Activated CD4-positive, alpha-beta memory T cell treated with anti-CD3 and anti-CD28 coated beads, Interleukin-2, amount 10 ng/mL, durations not matched to agents 7 days and 5 days (primary cell): ENCODE measurements around the gene MROH2A. TPM values are rescaled to one million over a fixed set of nuclear protein-coding genes. Genes with fewer than 3 reads are reported as not detected.

Experiments
- CTCF ChIA-PET: fragments of 350-600 bp; sonication (Branson Sonifier 250); formaldehyde crosslinking; loops from one replicate; lab custom pipeline; 2021; ENCODE audit warnings: antibody characterized with exemption, inconsistent platforms; lab: Charles Lee
- POLR2A ChIA-PET: fragments of 350-600 bp; sonication (Branson Sonifier 250); formaldehyde crosslinking; loops from one replicate; lab custom pipeline; 2021; ENCODE audit warnings: antibody characterized with exemption; lab: Charles Lee
- DNase-seq: peaks from one replicate; pipeline ENCODE4 v3.0.0-alpha.2; 2020
- H3K27ac Mint-ChIP-seq: one replicate; pipeline ENCODE4 v1.8.0; 2021; ENCODE audit warnings: mild to moderate bottlenecking, mixed read lengths
- H3K27me3 Mint-ChIP-seq: one replicate; pipeline ENCODE4 v1.8.0; 2021; ENCODE audit warnings: mixed read lengths
- H3K36me3 Mint-ChIP-seq: one replicate; pipeline ENCODE4 v1.8.0; 2021; ENCODE audit warnings: low read depth, mixed read lengths
- H3K4me1 Mint-ChIP-seq: one replicate; pipeline ENCODE4 v1.8.0; 2021; ENCODE audit warnings: mixed read lengths
- H3K4me3 Mint-ChIP-seq: one replicate; pipeline ENCODE4 v1.8.0; 2021; ENCODE audit warnings: mild to moderate bottlenecking, mixed read lengths
- H3K9me3 Mint-ChIP-seq: one replicate; pipeline ENCODE4 v1.8.0; 2021; ENCODE audit warnings: mixed read lengths
- total RNA-seq, 2 experiments: library from RNA; stranded (reverse); gene quantifications; one replicate each; pipeline ENCODE4 v1.2.3, GENCODE V29; 2021

MROH2A gene
- total RNA-seq, 2 experiments from 2014 or later = not detected

GRCh38 chr2:233822101-233822771 lies 44.1 kb downstream of the MROH2A start:
- Mint-ChIP-seq H3K36me3 (no peaks in the 10 kb centered on the region), H3K4me1 (no peaks in the 10 kb centered on the region), H3K4me3 (no peak overlapping the region), H3K9me3 (no peaks in the 10 kb centered on the region), H3K27ac (no peak overlapping the region), H3K27me3 (peaks cover 13% of the 10 kb centered on the region)
- CTCF ChIA-PET = no interaction called here
- no peak for DNase-seq
- POLR2A ChIA-PET = interaction anchor here (0.5 kb wide), 1 partner anchor 1668 kb away, joined by 4 read pairs; no protein-coding TSS in a partner anchor

DNA sequence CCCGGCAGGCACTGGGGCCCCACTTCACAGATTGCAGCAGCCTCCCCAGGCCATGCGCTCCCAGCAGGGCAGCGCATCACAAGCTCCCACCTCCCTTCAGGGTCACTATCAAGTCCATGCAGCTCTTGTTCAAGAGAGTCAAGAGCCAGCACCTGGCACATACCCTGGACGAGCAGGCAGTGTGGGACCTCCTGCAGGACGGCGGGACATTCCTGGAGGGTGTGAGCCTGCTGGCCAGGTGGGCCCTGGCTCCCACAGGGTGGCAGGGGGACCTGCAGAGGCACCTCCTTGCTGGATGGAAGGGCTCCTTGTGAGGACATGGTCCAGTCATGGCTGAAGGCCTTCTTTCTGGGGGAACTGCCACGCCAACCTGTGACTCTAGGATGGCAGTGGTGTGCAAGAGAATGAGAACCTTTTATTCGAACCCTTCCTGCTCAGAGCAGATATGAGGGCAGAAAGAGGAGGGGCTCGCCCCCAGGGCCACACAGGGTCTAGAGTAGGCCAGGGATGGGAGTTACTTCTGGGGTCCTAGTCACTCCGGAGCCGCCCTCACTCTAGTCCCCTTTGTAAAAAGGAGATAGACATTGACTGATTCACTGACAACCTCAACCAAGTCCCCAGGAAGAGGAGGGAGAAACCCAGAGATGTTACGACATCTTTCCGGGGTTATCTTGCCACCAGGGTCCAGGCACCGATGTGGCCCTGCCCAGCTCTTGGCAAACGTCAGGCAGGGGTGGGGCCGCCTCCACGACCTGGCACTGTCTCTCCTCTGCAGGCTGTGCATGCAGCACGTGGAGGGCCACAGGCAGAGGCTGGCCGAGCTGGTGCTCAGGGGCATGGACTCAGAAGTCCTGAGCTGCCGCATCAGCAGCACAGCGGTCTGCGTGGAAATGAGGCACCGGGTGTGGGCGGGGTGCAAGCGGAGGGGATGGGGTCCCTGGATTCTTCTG lies 44.9 kb downstream of the MROH2A start:
- Mint-ChIP-seq H3K27ac (no peak overlapping the region), H3K27me3 (peaks cover 14% of the 10 kb centered on the region), H3K4me1 (no peaks in the 10 kb centered on the region), H3K4me3 (no peak overlapping the region), H3K36me3 (no peaks in the 10 kb centered on the region), H3K9me3 (no peaks in the 10 kb centered on the region)
- ChIA-PET CTCF (no interaction called here), POLR2A (interaction anchor here (0.5 kb wide), 1 partner anchor 1667 kb away, joined by 4 read pairs; no protein-coding TSS in a partner anchor)
- DNase-seq = no peak

GRCh38 chr2:233823731-233824121 lies 45.6 kb downstream of the MROH2A start:
- H3K36me3 Mint-ChIP-seq = no peaks in the 10 kb centered on the region
- H3K27ac Mint-ChIP-seq = no peak overlapping the region
- H3K4me1 Mint-ChIP-seq = no peaks in the 10 kb centered on the region
- DNase-seq = no peak
- H3K9me3 Mint-ChIP-seq = no peaks in the 10 kb centered on the region
- POLR2A ChIA-PET = no interaction called here
- CTCF ChIA-PET = no interaction called here
- peaks cover 14% of the 10 kb centered on the region for H3K27me3 Mint-ChIP-seq
- no peak overlapping the region for H3K4me3 Mint-ChIP-seq

GRCh38 chr2:233824373-233824772 lies 46.2 kb downstream of the MROH2A start:
- Mint-ChIP-seq H3K4me1 (no peaks in the 10 kb centered on the region), H3K27me3 (peaks cover 14% of the 10 kb centered on the region), H3K27ac (no peak overlapping the region), H3K9me3 (no peaks in the 10 kb centered on the region), H3K36me3 (no peaks in the 10 kb centered on the region), H3K4me3 (no peak overlapping the region)
- no peak for DNase-seq
- CTCF ChIA-PET = no interaction called here
- POLR2A ChIA-PET = no interaction called here

DNA sequence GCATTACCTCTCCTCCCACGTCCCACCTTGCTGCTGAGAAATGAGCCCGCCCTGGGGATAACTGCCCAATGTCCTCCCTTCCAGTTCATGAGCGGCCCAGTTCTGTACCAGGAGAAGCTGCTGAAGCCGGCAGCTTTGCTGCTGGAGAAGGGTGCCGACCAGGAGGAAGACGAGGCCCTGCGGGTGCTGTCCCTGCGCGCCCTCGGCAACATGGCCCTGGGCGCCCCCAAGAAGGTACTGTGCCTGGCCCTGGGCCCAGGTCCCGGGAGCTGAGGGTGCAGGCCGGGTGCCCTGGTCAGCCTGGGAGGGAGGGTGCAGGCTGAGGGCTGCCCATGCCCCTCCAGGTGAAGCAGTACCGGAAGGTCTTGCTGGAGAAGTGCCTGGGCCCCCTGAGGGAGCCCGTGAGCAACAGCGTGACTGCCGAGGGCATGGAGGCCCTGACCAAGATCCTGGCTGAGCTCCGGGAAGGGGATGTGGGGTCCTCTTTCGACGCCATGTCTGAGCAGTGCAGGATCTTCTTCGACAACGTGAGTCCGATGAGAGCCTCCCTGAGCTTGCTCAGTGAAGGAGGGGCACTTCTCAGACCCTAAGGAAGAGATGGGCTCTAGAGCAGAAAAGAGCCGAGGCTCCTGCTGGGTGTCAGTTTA lies 50.5 kb downstream of the MROH2A start:
- no peaks in the 10 kb centered on the region for H3K4me1 Mint-ChIP-seq
- peaks cover 14% of the 10 kb centered on the region for H3K27me3 Mint-ChIP-seq
- H3K9me3 Mint-ChIP-seq = no peaks in the 10 kb centered on the region
- no peak for DNase-seq
- CTCF ChIA-PET = no interaction called here
- H3K27ac Mint-ChIP-seq = no peak overlapping the region
- peaks cover 15% of the 10 kb centered on the region for H3K36me3 Mint-ChIP-seq
- no peak overlapping the region for H3K4me3 Mint-ChIP-seq
- POLR2A ChIA-PET = no interaction called here

DNA sequence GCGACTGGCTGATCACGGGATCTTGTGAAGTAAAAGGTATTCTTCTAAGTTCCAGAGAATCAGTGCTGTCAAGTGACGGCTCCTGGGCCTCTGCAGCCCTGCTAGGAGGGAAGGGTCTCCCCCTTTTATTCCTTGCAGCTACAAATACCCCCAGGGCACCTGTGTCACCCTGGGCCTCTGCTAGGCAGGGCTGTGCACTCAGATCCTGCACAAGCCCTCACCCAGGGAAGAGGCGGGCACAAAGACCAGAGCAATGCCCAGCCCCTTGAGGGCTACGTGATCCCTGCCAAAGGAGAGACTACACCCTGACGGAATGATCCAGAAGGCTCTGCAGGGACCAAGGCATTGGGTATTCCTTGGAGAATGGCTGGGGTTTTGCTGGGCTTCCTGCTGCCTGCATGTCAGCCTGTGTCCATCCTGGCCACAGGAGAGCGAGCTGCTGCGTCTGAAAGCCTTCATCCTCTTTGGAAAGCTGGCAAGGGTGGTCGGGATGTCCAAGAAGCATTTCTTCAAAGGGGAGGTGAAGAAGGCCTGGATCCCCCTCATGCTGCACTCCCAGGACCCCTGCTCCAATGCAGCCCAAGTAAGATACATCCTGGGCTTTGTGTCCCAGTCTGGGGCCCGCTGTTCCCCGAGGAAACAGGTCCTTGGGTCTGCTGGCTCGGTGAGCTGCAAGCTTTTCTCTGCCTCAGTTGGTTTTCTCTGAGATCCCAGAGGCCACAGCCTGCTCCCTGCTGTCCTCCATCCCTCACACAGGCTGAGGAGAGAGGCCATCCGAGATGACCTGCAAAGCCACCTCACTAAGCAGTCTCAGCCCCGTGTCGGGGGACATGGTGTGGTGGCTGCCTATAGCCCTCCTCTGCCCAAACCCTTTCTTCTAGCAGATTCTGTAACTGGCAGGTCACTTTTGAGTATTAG lies 51.3 kb downstream of the MROH2A start:
- no peak overlapping the region for H3K4me3 Mint-ChIP-seq
- H3K4me1 Mint-ChIP-seq = no peaks in the 10 kb centered on the region
- peaks cover 14% of the 10 kb centered on the region for H3K27me3 Mint-ChIP-seq
- peaks cover 22% of the 10 kb centered on the region for H3K36me3 Mint-ChIP-seq
- ChIA-PET POLR2A (no interaction called here), CTCF (no interaction called here)
- H3K27ac Mint-ChIP-seq = no peak overlapping the region
- DNase-seq = no peak
- no peaks in the 10 kb centered on the region for H3K9me3 Mint-ChIP-seq

- peaks cover 31% of the 10 kb centered on the region for H3K36me3 Mint-ChIP-seq
- no peak overlapping the region for H3K27ac Mint-ChIP-seq
- H3K4me3 Mint-ChIP-seq = no peak overlapping the region
- POLR2A ChIA-PET = no interaction called here
- DNase-seq = no peak
- CTCF ChIA-PET = no interaction called here
- no peaks in the 10 kb centered on the region for H3K4me1 Mint-ChIP-seq
- peaks cover 9% of the 10 kb centered on the region for H3K27me3 Mint-ChIP-seq
- no peaks in the 10 kb centered on the region for H3K9me3 Mint-ChIP-seq
Observed at GRCh38 chr2:233830111-233830802, 52.1 kb downstream of the MROH2A start.

GRCh38 chr2:233831011-233831721 lies 53.0 kb downstream of the MROH2A start:
- no peak for DNase-seq
- CTCF ChIA-PET = no interaction called here
- Mint-ChIP-seq H3K4me1 (no peaks in the 10 kb centered on the region), H3K9me3 (no peaks in the 10 kb centered on the region), H3K27ac (no peak overlapping the region), H3K36me3 (peaks cover 39% of the 10 kb centered on the region), H3K27me3 (peaks cover 7% of the 10 kb centered on the region), H3K4me3 (no peak overlapping the region)
- POLR2A ChIA-PET = no interaction called here

DNA sequence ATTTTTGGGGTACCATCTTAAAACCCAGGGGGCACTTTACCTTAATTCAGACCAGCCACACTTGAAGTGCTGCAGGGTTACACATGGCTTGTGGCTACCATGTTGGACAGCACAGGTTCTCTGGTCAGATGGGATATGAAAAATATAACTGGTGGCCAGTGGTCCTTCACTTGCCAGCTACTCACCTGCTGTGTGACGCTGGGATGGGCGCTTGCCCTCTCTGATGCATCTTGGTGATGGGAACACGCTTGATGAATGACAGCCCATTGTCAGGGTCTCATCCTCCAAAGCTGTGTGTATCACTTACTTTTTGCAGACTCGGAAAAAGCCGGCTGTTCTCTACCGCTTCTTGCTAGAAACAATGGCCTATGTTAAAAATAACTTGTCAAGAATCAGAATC lies 53.7 kb downstream of the MROH2A start:
- POLR2A ChIA-PET = no interaction called here
- peaks cover 2% of the 10 kb centered on the region for H3K4me1 Mint-ChIP-seq
- H3K9me3 Mint-ChIP-seq = no peaks in the 10 kb centered on the region
- H3K36me3 Mint-ChIP-seq = peaks cover 45% of the 10 kb centered on the region
- CTCF ChIA-PET = interaction anchor here (0.6 kb wide), 1 partner anchor 1214 kb away, joined by 3 read pairs; no protein-coding TSS in a partner anchor
- peaks cover 3% of the 10 kb centered on the region for H3K27me3 Mint-ChIP-seq
- DNase-seq = no peak
- H3K4me3 Mint-ChIP-seq = no peak overlapping the region
- no peak overlapping the region for H3K27ac Mint-ChIP-seq

DNA sequence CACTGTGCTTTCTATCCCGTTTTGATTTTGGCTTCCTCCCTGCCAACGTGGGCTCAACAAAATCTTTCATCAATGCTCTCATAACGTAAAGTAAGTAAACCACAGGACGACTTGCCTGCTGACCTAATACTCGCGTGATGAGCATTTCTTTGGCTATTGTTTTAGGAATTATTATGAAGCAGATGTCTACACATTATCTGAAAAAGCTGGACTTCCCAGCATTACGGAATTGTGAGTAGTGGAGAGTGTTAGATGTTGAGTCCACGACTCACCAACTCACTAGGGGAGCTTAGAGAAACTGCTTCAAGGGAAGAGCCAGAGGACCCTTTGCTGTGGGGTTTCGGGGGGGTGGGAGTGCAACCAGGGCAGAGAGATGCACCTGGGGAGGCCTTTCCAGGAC lies 54.3 kb downstream of the MROH2A start:
- Mint-ChIP-seq H3K4me1 (peaks cover 5% of the 10 kb centered on the region), H3K27ac (no peak overlapping the region), H3K4me3 (no peak overlapping the region), H3K27me3 (no peaks in the 10 kb centered on the region), H3K36me3 (peaks cover 51% of the 10 kb centered on the region), H3K9me3 (no peaks in the 10 kb centered on the region)
- ChIA-PET POLR2A (no interaction called here), CTCF (interaction anchor here (0.6 kb wide), 1 partner anchor 1214 kb away, joined by 3 read pairs; no protein-coding TSS in a partner anchor)
- no peak for DNase-seq

DNA sequence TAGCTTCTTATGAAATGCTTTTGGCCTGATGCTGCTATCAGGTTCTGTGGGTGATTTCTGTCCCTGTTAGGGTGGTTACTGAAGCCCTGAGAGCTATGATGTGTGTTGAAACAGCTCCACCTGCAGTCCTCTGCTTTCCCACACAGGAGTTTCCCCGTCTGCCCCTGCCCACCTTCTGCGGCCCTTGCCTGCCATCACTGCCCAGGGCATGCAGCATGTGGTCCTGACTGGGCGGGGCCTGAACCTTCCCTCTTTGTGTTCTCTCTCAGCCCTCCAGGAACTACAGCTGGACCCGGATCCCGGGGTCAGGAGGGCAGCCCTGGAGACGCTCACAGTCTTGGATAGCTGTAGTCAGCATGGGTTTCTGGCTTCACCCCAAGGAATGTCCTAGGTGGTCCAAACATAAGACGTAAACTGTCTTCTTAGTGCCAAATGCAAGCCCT lies 54.8 kb downstream of the MROH2A start:
- H3K4me3 Mint-ChIP-seq = no peak overlapping the region
- H3K36me3 Mint-ChIP-seq = peaks cover 56% of the 10 kb centered on the region
- H3K9me3 Mint-ChIP-seq = no peaks in the 10 kb centered on the region
- POLR2A ChIA-PET = no interaction called here
- DNase-seq = no peak
- H3K4me1 Mint-ChIP-seq = peaks cover 8% of the 10 kb centered on the region
- no peak overlapping the region for H3K27ac Mint-ChIP-seq
- CTCF ChIA-PET = no interaction called here
- no peaks in the 10 kb centered on the region for H3K27me3 Mint-ChIP-seq
